ENCODE results near the gene VNN1. TPM values are rescaled to one million over a fixed set of nuclear protein-coding genes. Genes with fewer than 3 reads are reported as not detected.

The VNN1 gene
- total RNA-seq, 1 experiment from 2014 or later: not detected

Other genes with a start within 250 kb of the VNN1 start
- gene STX7, start 200.9 kb downstream of the VNN1 start, total RNA-seq (2014; rRNA removed; shearing (Covaris generic)): 8.2 and 10.0 TPM in 2 replicates
- not detected in 2 replicates for gene TAAR9, start 175.8 kb downstream of the VNN1 start, total RNA-seq (2014; rRNA removed; shearing (Covaris generic))
- gene TAAR8, start 161.4 kb downstream of the VNN1 start, total RNA-seq (2014; rRNA removed; shearing (Covaris generic)): not detected in 2 replicates
- gene TAAR6, start 143.7 kb downstream of the VNN1 start, total RNA-seq (2014; rRNA removed; shearing (Covaris generic)): not detected in 2 replicates
- not detected in 2 replicates for gene TAAR5, start 124.3 kb downstream of the VNN1 start, total RNA-seq (2014; rRNA removed; shearing (Covaris generic))
- gene TAAR2, start 89.8 kb downstream of the VNN1 start, total RNA-seq (2014; rRNA removed; shearing (Covaris generic)): not detected in 2 replicates
- not detected in 2 replicates for gene TAAR1, start 54.9 kb downstream of the VNN1 start, total RNA-seq (2014; rRNA removed; shearing (Covaris generic))
- gene VNN2, start 43.8 kb upstream of the VNN1 start, total RNA-seq (2014; rRNA removed; shearing (Covaris generic)): not detected in 2 replicates
- gene SLC18B1, start 84.6 kb upstream of the VNN1 start, total RNA-seq (2014; rRNA removed; shearing (Covaris generic)): 21.2 and 21.3 TPM in 2 replicates
- 2,409 and 2,686 TPM in 2 replicates for gene RPS12, start 100.5 kb upstream of the VNN1 start, total RNA-seq (2014; rRNA removed; shearing (Covaris generic))